Ammon's horn (tissue), 1 donor: ENCODE data around the gene TRMT1.
A peak's percentile ranks its signal among the peaks of the same experiment; 100 is the strongest.
"Not testable (repeated sequence)": the region's sequence is repeated elsewhere in the genome, so short reads cannot be mapped to it uniquely, and the experiment has no call there.

Experiments
- DNase-seq: peaks from one replicate; pipeline ENCODE4 v3.0.0-alpha.2; 2016; ENCODE audit warnings: low spot score

TRMT1 gene

GRCh38 chr19:13116282-13117175 lies at the start of gene TRMT1:
Gene TRMT1, minus strand, starts transcription at chr19:13116740. Its CDS starts 341 bp downstream, at chr19:13116399.
- peak; percentile 92 for DNase-seq

DNA sequence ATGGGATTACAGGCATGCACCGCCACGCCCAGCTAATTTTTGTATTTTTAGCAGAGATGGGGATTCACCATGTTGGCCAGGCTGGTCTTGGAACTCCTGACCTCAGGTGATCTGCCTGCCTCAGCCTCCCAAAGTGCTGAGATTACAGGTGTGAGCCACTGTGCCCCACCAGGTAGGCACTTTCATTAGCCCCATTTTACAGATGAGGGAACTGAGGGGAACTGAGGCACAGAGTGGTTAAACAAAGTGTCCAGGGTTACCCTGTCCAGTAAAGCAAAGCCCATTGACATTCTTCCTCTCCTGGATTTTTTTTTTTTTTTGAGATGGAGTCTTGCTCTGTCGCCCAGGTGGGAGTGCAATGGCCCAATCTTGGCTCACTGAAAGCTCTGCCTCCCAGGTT lies 49.6 kb upstream of the TRMT1 start:
- not testable (repeated sequence) for DNase-seq

DNA sequence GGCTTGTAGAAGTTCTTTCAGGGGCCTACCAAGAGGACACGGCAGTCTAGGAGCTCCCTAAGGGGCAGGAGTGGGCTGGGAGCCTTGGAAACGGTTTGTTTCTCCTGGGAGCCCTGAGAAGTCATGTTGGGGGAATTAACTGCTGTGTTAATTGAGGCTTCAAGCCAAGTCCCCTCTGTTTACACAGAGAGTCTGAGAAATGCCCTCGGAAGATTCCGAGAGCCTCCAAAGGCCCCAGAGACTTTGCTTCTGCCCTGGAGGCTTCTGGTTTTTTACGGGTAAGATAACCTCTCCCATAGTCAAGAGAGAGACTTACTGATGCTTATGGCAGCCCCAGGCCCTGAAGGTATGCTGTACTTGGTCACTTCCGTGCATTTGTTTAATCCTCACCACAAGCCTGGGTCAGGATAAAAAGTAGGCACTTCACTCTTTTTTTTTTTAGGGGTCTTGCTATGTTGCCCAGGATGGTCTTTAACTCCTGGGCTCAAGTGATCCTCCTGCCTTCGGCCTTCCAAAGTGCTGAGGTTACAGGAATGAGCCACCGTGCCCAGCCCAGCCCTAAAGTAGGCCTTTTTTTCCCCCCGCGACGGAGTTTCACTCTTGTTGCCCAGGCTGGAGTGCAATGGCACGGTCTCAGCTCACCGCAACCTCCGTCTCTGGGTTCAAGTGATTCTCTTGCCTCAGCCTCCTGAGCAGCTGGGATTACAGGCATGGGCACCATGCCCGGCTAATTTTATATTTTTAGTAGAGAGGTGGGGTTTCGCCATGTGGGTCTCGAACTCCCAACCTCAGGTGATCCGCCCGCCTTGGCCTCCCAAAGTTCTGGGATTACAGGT lies 48.8 kb upstream of the TRMT1 start:
- DNase-seq, result no peak

DNA sequence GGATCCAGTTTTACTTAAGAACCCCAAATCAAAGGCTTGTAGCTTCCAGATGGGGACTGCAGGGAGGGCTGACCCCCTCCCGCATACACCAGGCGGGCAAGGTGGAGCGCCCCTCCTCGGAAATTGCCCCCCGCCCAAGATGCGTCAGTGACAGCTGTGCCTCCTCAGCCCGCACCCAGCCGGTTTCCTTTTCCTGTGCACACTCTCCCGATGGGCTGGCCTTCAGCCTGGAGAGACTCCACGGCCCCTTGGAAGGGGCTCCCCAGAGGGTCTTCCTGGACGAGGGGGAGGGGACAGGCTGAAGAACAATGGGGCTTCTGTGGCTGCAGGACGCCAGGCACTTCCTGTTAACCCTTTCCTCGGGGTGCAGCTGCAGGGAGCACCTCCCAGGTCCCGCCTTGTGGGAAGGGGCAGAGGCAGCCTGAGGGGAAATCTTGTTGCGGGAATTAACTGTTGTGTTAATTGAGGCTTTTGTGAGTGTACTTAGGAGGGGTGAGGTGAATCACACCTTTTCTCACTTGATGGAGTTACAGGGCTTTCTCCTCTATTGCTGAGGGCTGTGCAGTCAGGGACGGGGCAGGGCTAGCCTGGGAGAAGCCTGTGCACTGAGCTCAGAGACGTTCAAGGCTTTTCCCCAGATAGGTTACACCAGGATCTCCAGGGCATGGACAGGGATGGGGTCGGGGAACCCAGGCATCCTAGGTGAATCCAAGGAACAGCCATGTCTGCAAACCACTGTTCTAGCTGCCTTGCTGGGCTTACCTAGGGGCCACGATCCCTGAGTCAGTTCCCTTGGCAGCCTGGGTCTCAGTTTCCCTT lies 48.0 kb upstream of the TRMT1 start:
- DNase-seq, result peak; percentile 49

GRCh38 chr19:13163609-13164342 lies 47.2 kb upstream of the TRMT1 start:
- DNase-seq, result peak; percentile 55

DNA sequence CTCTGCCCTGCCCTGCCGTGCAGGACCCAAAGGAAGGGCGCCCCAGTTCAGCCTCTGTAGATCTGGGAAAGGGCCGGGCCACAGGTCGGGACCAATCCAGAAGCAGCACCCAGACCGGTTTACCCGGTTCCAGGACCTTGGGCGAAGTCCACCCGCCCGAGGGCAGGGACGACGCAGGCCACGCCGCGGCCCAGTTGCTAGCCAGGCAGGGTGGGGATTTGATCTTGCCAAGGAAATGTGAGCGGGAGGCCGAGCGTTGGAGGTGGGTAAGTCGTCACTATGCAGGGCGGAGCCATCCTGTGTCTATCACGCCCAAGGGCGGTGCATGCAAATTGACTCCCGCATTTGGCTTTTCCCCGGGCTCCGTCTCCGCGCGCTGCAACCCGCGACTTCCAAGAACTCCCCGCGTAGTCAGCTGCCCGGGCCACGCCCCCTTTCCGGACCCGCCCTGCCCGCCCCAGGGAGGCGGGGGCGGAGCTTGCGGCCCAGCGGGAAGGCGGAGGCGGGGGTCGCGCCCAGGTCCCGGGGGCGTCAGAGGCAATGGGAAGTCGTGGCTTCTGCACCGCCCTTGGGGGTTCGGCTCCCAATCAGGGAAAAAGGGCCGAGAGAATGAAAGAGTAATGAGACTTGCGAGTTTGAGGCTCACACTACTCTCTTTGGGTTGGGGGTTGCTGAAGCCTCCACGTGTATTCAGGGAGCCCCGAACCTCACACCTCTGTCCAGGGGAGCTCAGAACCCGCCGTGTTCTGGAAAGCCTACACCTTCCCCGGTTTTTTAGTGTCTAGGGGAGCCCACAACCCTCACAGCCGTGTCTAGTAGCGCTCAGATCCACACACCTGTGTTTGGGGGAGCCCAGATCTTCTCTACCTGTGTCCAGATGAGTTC lies 46.4 kb upstream of the TRMT1 start:
- peak; percentile 97 for DNase-seq

DNA sequence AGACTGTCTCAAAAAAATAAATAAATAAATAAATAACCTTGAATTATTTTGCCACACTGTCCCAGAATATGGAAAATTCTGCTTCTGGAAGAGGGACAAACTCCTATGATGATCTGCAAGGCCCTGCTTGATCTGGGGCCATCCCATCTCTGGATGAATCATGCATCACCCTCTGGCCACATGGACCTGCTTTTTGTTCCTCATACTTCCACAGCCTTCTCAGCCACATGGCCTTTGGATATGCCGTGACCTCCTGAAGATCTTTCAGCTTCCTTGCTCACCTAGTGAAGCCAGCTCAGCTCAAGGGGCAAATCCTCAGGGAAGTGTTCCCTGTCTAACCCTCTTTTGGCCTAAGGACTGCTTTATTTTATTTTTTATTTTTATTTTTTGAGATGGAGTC lies 44.0 kb upstream of the TRMT1 start:
- DNase-seq, result no peak

DNA sequence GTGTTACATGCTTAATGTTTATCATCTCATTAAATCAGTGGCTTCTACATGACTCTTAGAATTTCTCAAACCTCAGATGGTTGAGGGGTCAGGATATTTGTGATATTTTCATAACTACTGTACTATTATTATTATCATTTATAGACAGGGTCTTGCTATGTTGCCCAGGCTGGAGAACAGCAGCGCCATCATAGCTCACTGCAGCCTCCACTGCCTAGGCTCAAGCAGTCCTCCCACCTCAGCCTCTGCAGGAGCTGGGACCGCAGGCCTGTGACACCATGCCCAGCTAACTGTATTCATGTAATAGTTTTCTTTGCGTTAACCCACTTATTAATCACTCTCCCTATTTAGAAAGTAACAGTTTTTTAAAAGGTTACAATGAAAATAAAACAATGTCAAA lies 43.2 kb upstream of the TRMT1 start:
- no peak for DNase-seq

DNA sequence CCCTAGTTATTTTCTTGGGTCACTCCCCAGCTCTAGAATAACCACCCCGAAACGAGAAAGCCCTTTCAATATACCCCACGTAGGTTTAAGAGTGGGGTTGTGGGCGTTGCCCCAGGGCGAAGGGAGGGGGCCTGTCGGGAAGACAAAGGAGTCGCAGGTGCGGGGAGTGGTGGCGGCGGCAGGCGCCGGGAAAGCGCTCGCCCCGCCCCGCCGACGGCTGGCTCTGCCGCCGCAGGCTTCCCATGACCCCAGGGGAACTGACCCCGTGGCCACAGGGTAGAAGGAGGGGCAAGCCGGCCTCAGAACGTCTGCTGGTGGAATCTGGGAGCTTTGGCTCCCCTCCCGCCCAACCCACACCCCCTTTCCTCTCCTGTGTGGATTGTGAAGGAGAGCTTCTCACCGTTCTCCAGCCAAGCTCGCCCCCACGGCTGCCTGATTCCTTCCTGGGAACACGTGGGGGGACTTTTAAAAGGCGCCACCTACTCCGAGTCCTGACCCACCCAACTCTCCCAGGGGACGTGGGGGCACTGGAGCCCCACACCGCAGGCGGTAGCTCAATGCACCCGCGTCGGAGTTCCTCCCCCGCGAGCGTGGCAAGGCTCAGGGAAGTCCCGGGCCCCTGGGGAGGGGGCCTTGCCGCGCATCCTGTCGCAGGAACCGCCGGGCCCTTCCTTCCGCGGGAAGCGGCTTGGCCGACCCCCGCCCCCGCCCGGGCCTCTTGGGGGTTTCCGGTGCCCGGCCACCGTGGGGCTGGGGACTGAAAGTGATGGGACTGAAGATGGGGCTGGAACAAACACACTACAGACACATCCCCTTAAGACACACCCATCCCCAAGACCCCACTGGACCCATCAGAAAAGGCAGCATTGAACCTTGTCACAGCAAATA lies 39.2 kb upstream of the TRMT1 start:
- no peak for DNase-seq

DNA sequence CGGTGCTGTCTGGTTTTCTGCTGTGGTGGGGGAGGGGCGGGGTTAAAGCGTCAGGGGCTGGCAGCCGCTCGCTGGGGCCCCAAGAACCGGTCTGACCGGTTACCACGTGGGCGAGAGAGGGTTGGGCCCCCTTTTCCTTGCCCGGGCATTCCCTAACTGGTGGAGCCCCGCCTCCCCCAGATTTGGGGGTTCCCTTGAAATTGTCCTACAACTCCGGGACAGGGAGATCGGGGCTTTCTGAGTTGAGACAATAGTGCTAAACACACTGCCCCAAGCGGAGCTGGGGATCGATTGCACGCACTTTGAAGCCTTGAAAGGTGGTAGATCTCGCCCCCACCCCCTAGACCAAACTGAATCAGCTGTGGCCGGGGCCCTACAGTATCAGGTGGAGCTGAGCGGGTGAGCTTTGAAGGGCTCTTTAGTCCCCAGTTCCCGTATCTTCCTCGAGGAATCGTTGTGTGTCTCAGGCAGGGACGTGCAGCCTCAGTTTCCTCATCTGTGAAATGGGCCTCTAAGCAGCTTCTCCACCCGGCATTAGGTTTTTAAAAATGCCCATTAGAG lies 38.5 kb upstream of the TRMT1 start:
- DNase-seq, result no peak

DNA sequence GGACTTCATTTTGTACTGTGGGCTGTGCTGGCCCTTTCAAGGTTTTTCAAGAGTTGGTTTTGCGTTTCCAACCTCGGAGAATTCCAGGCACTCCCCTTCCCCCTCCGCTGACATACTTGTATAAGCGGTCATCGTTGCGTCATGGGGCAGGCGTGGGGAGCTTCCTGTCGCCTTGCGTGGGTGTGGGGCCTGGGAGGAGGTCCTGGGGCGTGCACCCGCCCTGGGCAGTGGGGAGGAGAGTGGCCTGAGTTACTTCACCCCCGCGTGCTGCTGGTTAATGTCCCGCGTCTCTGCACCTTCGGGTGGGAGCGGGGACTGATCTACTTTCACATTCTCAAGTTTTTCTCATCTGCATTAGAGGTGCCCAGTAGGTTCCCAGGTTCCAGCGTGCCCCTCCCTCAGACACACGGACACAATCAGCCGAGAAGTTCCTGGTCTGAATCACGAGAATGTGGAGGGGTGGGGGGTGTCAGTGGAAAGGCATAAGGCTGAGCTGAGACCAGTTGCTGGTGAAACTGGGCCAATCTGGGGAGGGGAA lies 37.8 kb upstream of the TRMT1 start:
- peak; percentile 72 for DNase-seq

DNA sequence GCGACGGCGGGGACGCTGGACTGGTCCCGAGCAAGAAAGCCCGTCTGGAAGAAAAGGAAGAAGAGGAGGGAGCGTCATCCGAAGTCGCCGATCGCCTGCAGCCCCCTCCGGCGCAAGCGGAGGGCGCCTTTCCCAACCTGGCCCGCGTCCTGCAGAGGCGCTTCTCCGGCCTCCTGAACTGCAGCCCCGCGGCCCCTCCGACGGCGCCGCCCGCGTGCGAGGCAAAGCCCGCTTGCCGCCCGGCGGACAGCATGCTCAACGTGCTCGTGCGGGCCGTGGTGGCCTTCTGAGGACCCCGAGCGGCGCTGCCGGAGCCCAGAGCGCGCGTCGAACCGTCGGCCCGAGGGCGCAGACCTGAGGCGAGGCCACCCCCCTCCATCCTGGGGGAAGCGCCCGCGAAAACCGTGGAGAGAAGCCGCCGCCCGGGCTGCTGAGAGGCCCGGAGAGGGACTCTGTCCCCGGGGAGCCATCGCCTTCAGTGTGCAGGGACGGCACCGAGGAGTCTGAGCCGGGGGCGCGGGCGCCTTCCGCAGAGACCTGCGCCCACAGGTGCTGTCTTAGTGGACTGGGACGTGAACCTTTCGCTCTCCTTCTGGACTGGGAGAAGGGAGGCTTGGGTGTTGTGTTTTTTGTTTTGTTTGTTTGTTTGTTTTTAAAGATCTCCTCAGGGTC lies 37.2 kb upstream of the TRMT1 start:
- no peak for DNase-seq

DNA sequence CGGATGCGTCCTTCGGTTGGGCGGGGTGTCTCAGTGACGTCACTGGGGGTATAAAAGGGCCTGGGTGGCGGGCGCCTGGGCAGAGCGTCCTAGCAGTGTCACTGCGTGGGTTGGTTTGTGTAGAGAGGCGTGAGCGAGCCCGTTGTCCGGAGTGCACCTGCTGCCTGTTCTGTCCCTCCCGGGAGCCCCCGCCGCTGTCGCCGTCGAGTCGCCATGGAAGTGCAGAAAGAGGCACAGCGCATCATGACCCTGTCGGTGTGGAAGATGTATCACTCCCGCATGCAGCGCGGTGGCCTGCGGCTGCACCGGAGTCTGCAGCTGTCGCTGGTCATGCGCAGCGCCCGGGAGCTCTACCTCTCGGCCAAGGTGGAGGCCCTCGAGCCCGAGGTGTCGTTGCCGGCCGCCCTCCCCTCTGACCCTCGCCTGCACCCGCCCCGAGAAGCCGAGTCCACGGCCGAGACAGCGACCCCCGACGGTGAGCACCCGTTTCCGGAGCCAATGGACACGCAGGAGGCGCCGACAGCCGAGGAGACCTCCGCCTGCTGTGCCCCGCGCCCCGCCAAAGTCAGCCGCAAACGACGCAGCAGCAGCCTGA lies 36.5 kb upstream of the TRMT1 start:
- peak; percentile 96 for DNase-seq

DNA sequence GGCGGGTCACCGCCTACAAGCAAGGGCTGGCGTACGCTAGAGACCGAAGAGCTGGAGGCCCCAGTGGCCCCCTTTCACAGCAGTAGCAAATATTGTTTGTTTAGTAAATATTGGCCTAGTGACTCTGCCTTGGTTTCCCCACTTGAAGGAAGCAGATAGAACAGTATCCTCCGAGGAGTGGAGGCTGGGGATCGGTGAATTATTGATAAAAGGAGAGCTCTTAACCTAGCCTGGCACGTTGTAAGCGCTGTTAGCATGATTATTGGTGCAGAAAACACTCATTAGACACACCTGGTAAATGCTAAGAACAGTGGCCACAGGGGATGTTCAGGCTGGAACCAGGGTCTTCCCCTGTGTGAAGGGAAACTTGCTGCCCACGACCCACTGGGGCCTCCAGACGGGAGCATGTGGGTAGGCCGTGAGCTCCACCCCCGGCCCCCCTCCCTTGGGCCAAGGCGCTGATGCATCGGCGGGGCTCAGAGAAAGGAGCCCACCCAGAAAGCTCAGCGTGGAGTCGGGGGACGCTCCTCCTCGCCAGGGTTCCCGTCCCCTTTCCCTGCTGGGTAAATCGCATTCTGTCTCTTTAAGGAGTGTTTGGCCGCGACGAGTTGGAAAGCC lies 35.9 kb upstream of the TRMT1 start:
- no peak for DNase-seq

DNA sequence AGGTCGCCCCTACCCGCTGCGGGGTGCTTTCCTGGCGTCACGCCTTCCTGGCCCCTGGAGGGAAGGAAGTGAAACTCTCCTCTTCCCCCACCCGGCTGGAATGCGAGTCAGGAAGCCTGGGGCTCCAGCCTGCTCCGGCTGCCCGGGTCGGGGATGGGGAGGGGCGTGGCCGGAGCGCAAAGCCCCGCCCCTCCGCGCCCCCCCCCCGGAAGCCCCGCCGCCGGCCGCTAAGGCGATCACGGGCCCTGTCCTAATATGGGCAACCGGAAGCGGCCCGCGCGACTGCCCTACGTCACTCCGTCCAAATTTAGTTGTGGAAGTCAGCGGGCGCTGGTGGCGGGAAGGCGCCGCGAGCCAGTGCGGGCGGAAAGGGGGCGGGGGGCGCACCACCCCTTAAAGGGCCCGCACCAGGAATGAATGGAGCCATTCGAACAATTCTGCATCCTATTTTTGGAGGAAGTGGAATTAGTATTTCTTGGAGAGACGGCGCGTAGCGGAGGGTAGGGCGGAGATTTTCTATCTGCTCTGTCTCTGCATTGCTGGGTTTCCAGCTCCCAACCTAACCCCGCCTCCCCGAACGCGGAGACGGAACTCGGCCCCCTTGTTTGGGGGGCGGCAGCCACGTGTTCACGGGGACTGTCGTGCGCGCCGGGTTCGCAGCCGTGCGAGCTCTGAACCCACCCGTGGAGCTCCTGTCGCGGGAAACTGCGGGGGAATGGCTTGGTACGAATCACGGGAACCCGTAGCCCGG lies 35.2 kb upstream of the TRMT1 start:
- peak; percentile 97 for DNase-seq

DNA sequence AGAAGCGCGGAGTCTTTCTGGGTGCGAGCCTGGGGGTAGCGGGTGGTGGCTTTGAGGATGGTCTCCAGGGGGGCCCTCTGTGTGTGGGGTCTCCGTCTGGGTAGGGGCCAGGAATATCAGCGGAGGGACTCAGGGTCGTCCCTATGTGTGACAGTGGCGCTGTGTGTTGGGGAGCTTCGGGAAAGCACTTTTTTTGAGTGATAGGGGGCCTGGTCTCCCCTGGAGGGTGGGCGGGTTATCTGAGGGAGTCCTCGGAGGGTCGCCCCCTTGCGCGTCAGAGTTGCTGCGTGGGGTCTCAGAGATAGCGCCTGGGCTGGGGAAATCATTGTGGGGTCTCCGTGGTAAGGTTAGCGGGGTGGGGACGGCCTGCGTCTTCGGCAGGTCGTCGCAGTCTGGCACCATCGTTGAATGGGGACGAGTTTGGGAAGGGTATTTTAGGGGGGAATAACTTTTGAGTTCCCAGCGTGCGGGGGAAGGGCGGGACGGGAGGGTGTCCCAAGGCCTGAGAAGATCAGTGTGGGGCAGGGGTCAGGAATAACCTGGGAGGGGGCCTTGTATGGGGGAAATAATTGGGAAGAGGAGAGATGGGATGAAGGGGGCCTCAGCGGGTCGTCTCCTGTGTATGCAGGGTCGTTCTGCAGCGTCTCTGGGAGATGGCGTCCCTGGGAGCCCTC lies 34.5 kb upstream of the TRMT1 start:
- no peak for DNase-seq
